H9 (cell line): ENCODE results near the gene RNU2-63P. TPM values are rescaled to one million over a fixed set of nuclear protein-coding genes. Genes with fewer than 3 reads are reported as not detected.

Source experiments
- DNase-seq: peaks from one replicate; pipeline ENCODE4 v3.0.0-alpha.2; 2017
- H2AFZ ChIP-seq: one replicate; pipeline ENCODE4 v1.6.1; 2013; ENCODE audit warnings: mild to moderate bottlenecking, low read length, control low read depth, moderate library complexity
- H2AK5ac ChIP-seq: 2 replicates; pipeline ENCODE4 v1.6.1; 2013; ENCODE audit warnings: low read length, control low read depth, mixed read lengths; ENCODE audit not compliant: insufficient read length
- H2BK120ac ChIP-seq: one replicate; pipeline ENCODE4 v1.6.1; 2013; ENCODE audit warnings: low read depth, mild to moderate bottlenecking, low read length, control low read depth, inconsistent platforms; ENCODE audit not compliant: poor library complexity, severe bottlenecking
- H2BK12ac ChIP-seq: 2 replicates; pipeline ENCODE4 v1.6.1; 2013; ENCODE audit warnings: low read length, control low read depth, mixed read lengths, low read depth; ENCODE audit not compliant: insufficient read length
- H2BK15ac ChIP-seq: 2 replicates; pipeline ENCODE4 v1.6.1; 2013; ENCODE audit warnings: low read depth, low read length, control low read depth
- H2BK20ac ChIP-seq: one replicate; pipeline ENCODE4 v1.6.1; 2013; ENCODE audit warnings: low read depth, mild to moderate bottlenecking, low read length, control low read depth, inconsistent platforms; ENCODE audit not compliant: poor library complexity, severe bottlenecking
- H2BK5ac ChIP-seq: 2 replicates; pipeline ENCODE4 v1.6.1; 2013; ENCODE audit warnings: low read length, control low read depth, mixed read lengths; ENCODE audit not compliant: insufficient read length
- H3K14ac ChIP-seq: 2 replicates; pipeline ENCODE4 v1.6.1; 2013; ENCODE audit warnings: low read length, control low read depth; ENCODE audit not compliant: insufficient read depth
- H3K18ac ChIP-seq: 2 replicates; pipeline ENCODE4 v1.6.1; 2013; ENCODE audit warnings: low read depth, mild to moderate bottlenecking, mixed read lengths, low read length, control low read depth; ENCODE audit not compliant: insufficient read length
- H3K23ac ChIP-seq: 2 replicates; pipeline ENCODE4 v1.6.1; 2013; ENCODE audit warnings: low read length, control low read depth, mixed read lengths, low read depth; ENCODE audit not compliant: insufficient read length
- H3K23me2 ChIP-seq: 2 replicates; pipeline ENCODE4 v1.6.1; 2013; ENCODE audit warnings: low read depth, mild to moderate bottlenecking, mixed read lengths, low read length, control low read depth; ENCODE audit not compliant: insufficient read length, poor library complexity, severe bottlenecking
- H3K27ac ChIP-seq: 2 replicates; pipeline ENCODE4 v1.5.1; 2013; ENCODE audit warnings: low read length, control low read depth, mixed read lengths, low read depth; ENCODE audit not compliant: insufficient read length
- H3K27me3 ChIP-seq: 2 replicates; pipeline ENCODE4 v1.6.1; 2013; ENCODE audit warnings: low read length, control low read depth, inconsistent platforms; ENCODE audit not compliant: insufficient read depth
- H3K4ac ChIP-seq: 2 replicates; pipeline ENCODE4 v1.6.1; 2013; ENCODE audit warnings: low read depth, mild to moderate bottlenecking, control low read depth, inconsistent platforms, low read length, moderate library complexity
- H3K4me1 ChIP-seq: 2 replicates; pipeline ENCODE4 v1.6.1; 2013; ENCODE audit warnings: low read length, control low read depth, inconsistent platforms; ENCODE audit not compliant: insufficient read depth
- H3K4me2 ChIP-seq: 2 replicates; pipeline ENCODE4 v1.6.1; 2013; ENCODE audit warnings: low read length, control low read depth, mixed read lengths; ENCODE audit not compliant: insufficient read length, insufficient read depth
- H3K56ac ChIP-seq: 2 replicates; pipeline ENCODE4 v1.6.1; 2013; ENCODE audit warnings: low read depth, mild to moderate bottlenecking, mixed read lengths, low read length, control low read depth; ENCODE audit not compliant: insufficient read length
- H3K79me1 ChIP-seq: 2 replicates; pipeline ENCODE4 v1.6.1; 2013; ENCODE audit warnings: low read depth, mild to moderate bottlenecking, moderate library complexity, low read length, control low read depth, inconsistent platforms; ENCODE audit not compliant: insufficient read depth, poor library complexity, severe bottlenecking
- H3K79me2 ChIP-seq: 2 replicates; pipeline ENCODE4 v1.6.1; 2013; ENCODE audit warnings: low read length, control low read depth, inconsistent platforms; ENCODE audit not compliant: insufficient read depth
- H3K9ac ChIP-seq: 2 replicates; pipeline ENCODE4 v1.6.1; 2013; ENCODE audit warnings: low read length, control low read depth, mixed read lengths; ENCODE audit not compliant: insufficient read length; ENCODE audit errors: extremely low read depth
- H3K9me3 ChIP-seq: one replicate; pipeline ENCODE4 v1.6.1; 2013; ENCODE audit warnings: low read depth, low read length, inconsistent platforms; ENCODE audit not compliant: control insufficient read depth
- H3T11ph ChIP-seq: one replicate; pipeline ENCODE4 v1.6.1; 2013; ENCODE audit warnings: mild to moderate bottlenecking, low read length, control low read depth, inconsistent platforms
- H4K20me1 ChIP-seq: one replicate; pipeline ENCODE4 v1.6.1; 2013; ENCODE audit not compliant: control insufficient read depth, insufficient read length, insufficient read depth
- H4K5ac ChIP-seq: 2 replicates; pipeline ENCODE4 v1.6.1; 2013; ENCODE audit warnings: low read depth, mild to moderate bottlenecking, mixed read lengths, low read length, control low read depth; ENCODE audit not compliant: insufficient read length
- H4K8ac ChIP-seq: replicated peaks from 2 replicates; pipeline ENCODE4 v1.6.1; 2013; ENCODE audit warnings: low read length, control low read depth, mixed read lengths, low read depth; ENCODE audit not compliant: insufficient read length
- H4K91ac ChIP-seq: 2 replicates; pipeline ENCODE4 v1.6.1; 2013; ENCODE audit warnings: low read depth, mild to moderate bottlenecking, moderate library complexity, mixed read lengths, low read length, control low read depth; ENCODE audit not compliant: insufficient read length
- H3K27ac Mint-ChIP-seq, 3 experiments: 2 replicates in 2 of 3; 3 replicates in 1 of 3; pipeline ENCODE4 v1.8.0; 2020 to 2021; ENCODE audit warnings: mixed read lengths in 3 of 3, mild to moderate bottlenecking in 1 of 3, moderate library complexity in 1 of 3
- H3K27me3 Mint-ChIP-seq: 2 replicates; pipeline ENCODE4 v1.8.0; 2021; ENCODE audit warnings: low read depth, mild to moderate bottlenecking, moderate library complexity, mixed read lengths
- H3K36me3 Mint-ChIP-seq, 3 experiments: 2 replicates in 2 of 3; 3 replicates in 1 of 3; pipeline ENCODE4 v1.8.0; 2020 to 2021; ENCODE audit warnings: low read depth in 3 of 3, mixed read lengths in 3 of 3; ENCODE audit not compliant: insufficient read depth in 1 of 3
- H3K4me1 Mint-ChIP-seq, 2 experiments: 2 replicates each; pipeline ENCODE4 v1.8.0; 2020; ENCODE audit warnings: mixed read lengths in 2 of 2
- H3K4me3 Mint-ChIP-seq, 2 experiments: 2 replicates in 1 of 2; 3 replicates in 1 of 2; pipeline ENCODE4 v1.8.0; 2020 to 2021; ENCODE audit warnings: mild to moderate bottlenecking in 2 of 2, mixed read lengths in 2 of 2, moderate library complexity in 1 of 2
- H3K9me3 Mint-ChIP-seq, 2 experiments: 2 replicates in 1 of 2; 3 replicates in 1 of 2; pipeline ENCODE4 v1.8.0; 2020; ENCODE audit warnings: mild to moderate bottlenecking in 2 of 2, mixed read lengths in 2 of 2, moderate library complexity in 1 of 2
- WGBS: extraction: QIAGEN DNeasy Blood & Tissue Kit; methylation state at CpG from one replicate; pipeline ENCODE4 v1.1.7; 2013; ENCODE audit warnings: missing lambda C conversion rate, low lambda C conversion rate, mixed read lengths; ENCODE audit not compliant: insufficient read length; ENCODE audit errors: extremely low coverage; 5-methylcytosine and 5-hydroxymethylcytosine counted together
- total RNA-seq: library from RNA; stranded (reverse); gene quantifications from 2 replicates; pipeline ENCODE4 v1.2.1, GENCODE V29; 2021
- TF ChIP-seq, protein P1 (sequence below): fragments of 200-600 bp; sonication (generic); conservative IDR thresholded peaks from 3 replicates; pipeline ENCODE4 v1.8.0; 2021; ENCODE audit warnings: antibody characterized with exemption, mild to moderate bottlenecking

Gene RNU2-63P
- total RNA-seq, 1 experiment from 2014 or later: 31.1 TPM

DNA sequence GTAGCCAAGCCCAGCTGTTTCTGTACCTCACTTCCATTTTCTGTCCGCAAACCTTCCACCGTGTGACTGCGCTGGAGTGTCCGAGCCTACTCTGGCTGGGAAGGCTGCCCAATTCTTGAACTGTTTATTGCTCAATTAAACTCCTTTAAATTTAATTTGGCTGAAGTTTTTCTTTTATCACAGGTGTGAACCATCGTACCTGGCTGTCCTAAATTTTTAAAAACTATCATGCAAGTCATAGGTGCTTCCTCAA is 6.2 kb upstream of the RNU2-63P start:
- Histone ChIP-seq H2BK12ac (no peak overlapping the region), H3T11ph (no peak overlapping the region), H3K4ac (no peak overlapping the region), H4K8ac (no peak overlapping the region), H3K79me1 (no peaks in the 10 kb centered on the region), H2BK20ac (no peak overlapping the region), H3K23me2 (no peaks in the 10 kb centered on the region), H4K20me1 (no peaks in the 10 kb centered on the region), H3K27ac (no peak overlapping the region), H3K9ac (no peak overlapping the region), H4K91ac (no peak overlapping the region), H3K23ac (no peak overlapping the region), H2BK120ac (no peak overlapping the region), H3K56ac (no peak overlapping the region), H3K4me1 (peaks cover 7% of the 10 kb centered on the region; the same call in 1 of the 2 replicates), H3K79me2 (no peaks in the 10 kb centered on the region), H3K18ac (no peak overlapping the region), H2BK15ac (no peak overlapping the region), H4K5ac (no peak overlapping the region), H2AFZ (no peak overlapping the region), H3K9me3 (no peaks in the 10 kb centered on the region), H2AK5ac (no peak overlapping the region), H3K4me2 (no peak overlapping the region), H2BK5ac (no peak overlapping the region), H3K27me3 (no peaks in the 10 kb centered on the region), H3K14ac (no peak overlapping the region)
- no peak for DNase-seq
- no peaks in the 10 kb centered on the region for H3K9me3 Mint-ChIP-seq
- TF ChIP-seq, protein P1, sequence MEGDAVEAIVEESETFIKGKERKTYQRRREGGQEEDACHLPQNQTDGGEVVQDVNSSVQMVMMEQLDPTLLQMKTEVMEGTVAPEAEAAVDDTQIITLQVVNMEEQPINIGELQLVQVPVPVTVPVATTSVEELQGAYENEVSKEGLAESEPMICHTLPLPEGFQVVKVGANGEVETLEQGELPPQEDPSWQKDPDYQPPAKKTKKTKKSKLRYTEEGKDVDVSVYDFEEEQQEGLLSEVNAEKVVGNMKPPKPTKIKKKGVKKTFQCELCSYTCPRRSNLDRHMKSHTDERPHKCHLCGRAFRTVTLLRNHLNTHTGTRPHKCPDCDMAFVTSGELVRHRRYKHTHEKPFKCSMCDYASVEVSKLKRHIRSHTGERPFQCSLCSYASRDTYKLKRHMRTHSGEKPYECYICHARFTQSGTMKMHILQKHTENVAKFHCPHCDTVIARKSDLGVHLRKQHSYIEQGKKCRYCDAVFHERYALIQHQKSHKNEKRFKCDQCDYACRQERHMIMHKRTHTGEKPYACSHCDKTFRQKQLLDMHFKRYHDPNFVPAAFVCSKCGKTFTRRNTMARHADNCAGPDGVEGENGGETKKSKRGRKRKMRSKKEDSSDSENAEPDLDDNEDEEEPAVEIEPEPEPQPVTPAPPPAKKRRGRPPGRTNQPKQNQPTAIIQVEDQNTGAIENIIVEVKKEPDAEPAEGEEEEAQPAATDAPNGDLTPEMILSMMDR: no peak
- no peak overlapping the region for H3K27ac Mint-ChIP-seq
- WGBS: no CpG with 5 or more reads among the region's 5 CpGs
- no peaks in the 10 kb centered on the region for H3K27me3 Mint-ChIP-seq
- H3K4me3 Mint-ChIP-seq: no peak overlapping the region
- H3K4me1 Mint-ChIP-seq: peaks cover 55 to 56% of the 10 kb centered on the region in 2 experiments
- no peaks in the 10 kb centered on the region for H3K36me3 Mint-ChIP-seq
